PC-3 (cell line): ENCODE results near the gene GFRA1. TPM values are rescaled to one million over a fixed set of nuclear protein-coding genes. Genes with fewer than 3 reads are reported as not detected.

Experiments used
- ATAC-seq: fragments of 200-7000 bp; cut with Tn5 transposase; 2 replicates; pipeline ENCODE4 v1.9.1; 2020; ENCODE audit warnings: mild to moderate bottlenecking, moderate library complexity
- BruUV-seq: library from RNA; stranded (reverse); fragments of 400-500 nt; replicated peaks from 2 replicates; lab custom pipeline; 2021; lab: Mats Ljungman, UMichigan
- CTCF ChIA-PET: fragments of 300-600 bp; sonication (Branson Sonifier 250); formaldehyde crosslinking; loops from one replicate; lab custom pipeline; 2022; ENCODE audit warnings: antibody characterized with exemption; lab: Charles Lee
- POLR2A ChIA-PET: fragments of 300-600 bp; sonication (Branson Sonifier 250); formaldehyde crosslinking; loops from one replicate; lab custom pipeline; 2022; ENCODE audit warnings: antibody characterized with exemption; ENCODE audit not compliant: unreplicated experiment; lab: Charles Lee
- DNase-seq: peaks from one replicate; pipeline ENCODE4 v3.0.0-alpha.2; 2015
- H2AFZ ChIP-seq: fragments of 300-600 bp; sonication (generic); 2 replicates; pipeline ENCODE4 v1.6.0; 2016; ENCODE audit warnings: antibody characterized with exemption, low read length
- H3F3A ChIP-seq: fragments of 300-600 bp; sonication (generic); one replicate; pipeline ENCODE4 v1.6.0; 2017; ENCODE audit warnings: antibody characterized with exemption, low read length, control low read depth, mild to moderate bottlenecking; ENCODE audit not compliant: unreplicated experiment
- H3K27ac ChIP-seq: fragments of 300-600 bp; sonication (generic); 2 replicates; pipeline ENCODE4 v1.5.1; 2016; ENCODE audit warnings: mild to moderate bottlenecking, low read length
- H3K27me3 ChIP-seq: fragments of 300-600 bp; sonication (generic); 2 replicates; pipeline ENCODE4 v1.6.1; 2016; ENCODE audit warnings: low read length, mixed read lengths
- H3K36me3 ChIP-seq: fragments of 300-600 bp; sonication (generic); 2 replicates; pipeline ENCODE4 v1.6.1; 2016; ENCODE audit warnings: low read depth, mixed run types, low read length, mixed read lengths
- H3K4me1 ChIP-seq: fragments of 300-600 bp; sonication (generic); 2 replicates; pipeline ENCODE4 v1.5.1; 2016; ENCODE audit warnings: low read length; ENCODE audit not compliant: insufficient read depth
- H3K4me2 ChIP-seq: fragments of 300-600 bp; sonication (generic); 2 replicates; pipeline ENCODE4 v1.6.0; 2016; ENCODE audit warnings: low read length
- H3K4me3 ChIP-seq: fragments of 300-600 bp; sonication (generic); 2 replicates; pipeline ENCODE4 v1.5.1; 2016; ENCODE audit warnings: mild to moderate bottlenecking, low read length, mixed read lengths
- H3K79me2 ChIP-seq: fragments of 300-600 bp; sonication (generic); 2 replicates; pipeline ENCODE4 v1.6.1; 2017; ENCODE audit warnings: low read length, mixed read lengths
- H3K9ac ChIP-seq: fragments of 300-600 bp; sonication (generic); 2 replicates; pipeline ENCODE4 v1.6.0; 2016; ENCODE audit warnings: mild to moderate bottlenecking, low read length
- H3K9me2 ChIP-seq: fragments of 300-600 bp; sonication (generic); replicated peaks from 2 replicates; pipeline ENCODE4 v1.6.1; 2016; ENCODE audit warnings: mixed run types, low read length, mixed read lengths
- H3K9me3 ChIP-seq: fragments of 300-600 bp; sonication (generic); 2 replicates; pipeline ENCODE4 v1.6.1; 2016; ENCODE audit warnings: low read length, mixed read lengths
- H4K20me1 ChIP-seq: fragments of 300-600 bp; sonication (generic); 2 replicates; pipeline ENCODE4 v1.6.1; 2016; ENCODE audit warnings: low read length, mixed read lengths
- CTCF ChIP-seq: fragments of 300-600 bp; sonication (generic); conservative IDR thresholded peaks from 2 replicates; pipeline ENCODE4 v1.5.1; 2017; ENCODE audit warnings: antibody characterized with exemption, low read depth, mild to moderate bottlenecking, low read length
- EZH2 ChIP-seq: fragments of 300-600 bp; sonication (generic); IDR thresholded peaks from one replicate; pipeline ENCODE4 v1.6.1; 2017; ENCODE audit warnings: antibody characterized with exemption, mild to moderate bottlenecking, low read length; ENCODE audit not compliant: unreplicated experiment
- EZH2phosphoT487 ChIP-seq: fragments of 300-600 bp; sonication (generic); IDR thresholded peaks from 2 replicates; pipeline ENCODE4 v1.6.1; 2018; ENCODE audit warnings: mild to moderate bottlenecking, antibody characterized with exemption, low read length, borderline replicate concordance
- intact Hi-C: fragments of 100-400 bp; cut with micrococcal nuclease; formaldehyde crosslinking; loops from 2 replicates; pipeline ENCODE4 v1.9.0; 2023
- total RNA-seq: library from RNA; depleted of rRNA; stranded (reverse); fragments of >200 nt; gene quantifications from 2 replicates; pipeline ENCODE4 v1.2.3, GENCODE V29; 2014

GFRA1 gene
- total RNA-seq, 1 experiment from 2014 or later, result not detected

GRCh38 chr10:116088985-116089384, 184.0 kb downstream of the GFRA1 start:
- TF ChIP-seq EZH2 (no peak), EZH2phosphoT487 (no peak), CTCF (no peak)
- Histone ChIP-seq H3K79me2 (no peaks in the 10 kb centered on the region), H3K4me2 (no peak overlapping the region), H3K9me3 (no peaks in the 10 kb centered on the region), H3F3A (no peaks in the 10 kb centered on the region), H2AFZ (no peak overlapping the region), H3K27me3 (peaks cover 6% of the 10 kb centered on the region; the same call in 1 of the 2 replicates), H3K4me3 (no peak overlapping the region), H3K9me2 (no peaks in the 10 kb centered on the region), H4K20me1 (no peaks in the 10 kb centered on the region), H3K4me1 (no peaks in the 10 kb centered on the region), H3K9ac (no peak overlapping the region), H3K36me3 (no peaks in the 10 kb centered on the region), H3K27ac (no peak overlapping the region)
- ATAC-seq, result no peak
- no TSS peak for BruUV-seq
- CTCF ChIA-PET, result no interaction called here
- POLR2A ChIA-PET, result no interaction called here
- intact Hi-C loops, result no loop called here
- DNase-seq, result no peak

- BruUV-seq, result no TSS peak
- no peaks in the 10 kb centered on the region for H3K4me1 ChIP-seq
- H3K27me3 ChIP-seq, result no peaks in the 10 kb centered on the region
- intact Hi-C loops, result no loop called here
- ATAC-seq (no peak), DNase-seq (no peak)
- TF ChIP-seq EZH2 (no peak), EZH2phosphoT487 (no peak), CTCF (no peak)
- no peak overlapping the region for H3K9ac ChIP-seq
- no peak overlapping the region for H3K4me2 ChIP-seq
- no peaks in the 10 kb centered on the region for H3K36me3 ChIP-seq
- no peaks in the 10 kb centered on the region for H3F3A ChIP-seq
- H4K20me1 ChIP-seq, result no peaks in the 10 kb centered on the region
- no peaks in the 10 kb centered on the region for H3K9me2 ChIP-seq
- no peaks in the 10 kb centered on the region for H3K79me2 ChIP-seq
- POLR2A ChIA-PET, result no interaction called here
- no peak overlapping the region for H3K4me3 ChIP-seq
- H3K27ac ChIP-seq, result no peak overlapping the region
- CTCF ChIA-PET, result no interaction called here
- no peak overlapping the region for H2AFZ ChIP-seq
- H3K9me3 ChIP-seq, result no peaks in the 10 kb centered on the region
Measured at GRCh38 chr10:116085323-116085722, 187.7 kb downstream of the GFRA1 start.

- ATAC-seq (no peak), DNase-seq (no peak)
- no peaks in the 10 kb centered on the region for H3K27me3 ChIP-seq
- CTCF ChIA-PET, result no interaction called here
- H3K9ac ChIP-seq, result no peak overlapping the region
- TF ChIP-seq CTCF (no peak), EZH2 (no peak), EZH2phosphoT487 (no peak)
- H3K4me1 ChIP-seq, result no peaks in the 10 kb centered on the region
- intact Hi-C loops, result no loop called here
- H3F3A ChIP-seq, result no peaks in the 10 kb centered on the region
- no TSS peak for BruUV-seq
- H3K79me2 ChIP-seq, result no peaks in the 10 kb centered on the region
- H3K4me3 ChIP-seq, result no peak overlapping the region
- H3K36me3 ChIP-seq, result no peaks in the 10 kb centered on the region
- no peaks in the 10 kb centered on the region for H4K20me1 ChIP-seq
- no peak overlapping the region for H2AFZ ChIP-seq
- POLR2A ChIA-PET, result no interaction called here
- no peaks in the 10 kb centered on the region for H3K9me3 ChIP-seq
- no peak overlapping the region for H3K27ac ChIP-seq
- no peak overlapping the region for H3K4me2 ChIP-seq
- H3K9me2 ChIP-seq, result no peaks in the 10 kb centered on the region
Measured at GRCh38 chr10:116084161-116084560, 188.8 kb downstream of the GFRA1 start.
